Islet of Langerhans (tissue), 1 donor: Measurements from ENCODE around the gene LMNTD2.

Experiments used
- FAIRE-seq: peaks from one replicate; lab custom pipeline; 2011; peaks lifted over from hg19 to GRCh38; lab: Jason Lieb, UNC

Gene LMNTD2

GRCh38 chr11:508956-509355, 51.6 kb downstream of the LMNTD2 start:
- FAIRE-seq = no peak

GRCh38 chr11:507727-508515, 52.6 kb downstream of the LMNTD2 start:
- no peak for FAIRE-seq

GRCh38 chr11:506995-507726, 53.4 kb downstream of the LMNTD2 start, which contains the start of gene RNH1:
TSS of gene RNH1 (minus strand) at chr11:507242. CDS start at chr11:502162, 5,080 bp downstream.
- no peak for FAIRE-seq

GRCh38 chr11:506238-506994, 54.1 kb downstream of the LMNTD2 start:
- peak; percentile 92 for FAIRE-seq

GRCh38 chr11:504994-505344, 55.6 kb downstream of the LMNTD2 start:
- FAIRE-seq = no peak
